Spleen (tissue), 7 donors: Measurements from ENCODE around the gene LOXL4.

Experiments
- POLR2A ChIP-seq, 3 donors: fragments of 450-650 bp; IDR thresholded peaks; one replicate each; pipeline ENCODE4 v1.5.1; 2017; ENCODE audit warnings: antibody characterized with exemption in 3 of 3, mild to moderate bottlenecking in 1 of 3
- POLR2AphosphoS5 ChIP-seq, 3 donors: sonication (generic); formaldehyde crosslinking; IDR thresholded peaks; one replicate each; pipeline ENCODE4 v1.5.1; 2017; ENCODE audit warnings: antibody characterized with exemption in 3 of 3
- TF ChIP-seq, protein P1 (sequence below), 11 experiments: fragments of 200-600 bp in 7 of 11; fragments of 450-650 bp in 4 of 11; sonication (generic) in 4 of 11; IDR thresholded peaks in 8 of 11; conservative IDR thresholded peaks in 3 of 11; 1 replicate in 7 of 11; 2 replicates in 4 of 11; pipeline versions ENCODE4 v1.4.0 to v1.8.0; 2016 to 2021; ENCODE audit warnings: antibody characterized with exemption in 11 of 11, inconsistent platforms in 4 of 11, mild to moderate bottlenecking in 1 of 11
- donor health status: DM: no; HTN: no; CAD: no; lungs with moderate emphysema.
- donor health status: DM: no; HTN: no; CAD: no.
- donor health status: DM: no; HTN: no; CAD: no.

DNA sequence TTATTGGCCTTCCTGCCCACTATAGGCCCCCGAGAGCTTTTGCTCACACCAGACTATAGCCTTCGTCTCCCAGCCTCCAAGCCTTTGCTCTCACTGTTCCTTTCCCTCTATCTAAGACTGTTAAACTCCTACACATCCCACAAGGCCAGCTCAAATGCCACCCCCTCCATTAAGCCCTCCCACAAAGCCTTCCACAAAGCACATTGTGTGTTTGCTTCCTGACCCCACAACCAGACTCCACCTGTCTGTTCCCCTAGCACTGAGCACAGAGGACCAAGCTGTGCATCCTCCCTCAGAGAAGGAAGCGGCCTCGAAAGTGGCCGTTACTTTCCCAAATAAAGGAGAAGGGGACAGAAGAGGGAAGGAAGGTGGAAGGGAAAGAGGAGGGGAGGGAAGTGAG, 1.3 kb downstream of the LOXL4 start:
- TF ChIP-seq POLR2A (IDR thresholded peaks at IDR 0.05) (no peak), POLR2AphosphoS5 (IDR thresholded peaks at IDR 0.05) (no peak)
- TF ChIP-seq, protein P1, sequence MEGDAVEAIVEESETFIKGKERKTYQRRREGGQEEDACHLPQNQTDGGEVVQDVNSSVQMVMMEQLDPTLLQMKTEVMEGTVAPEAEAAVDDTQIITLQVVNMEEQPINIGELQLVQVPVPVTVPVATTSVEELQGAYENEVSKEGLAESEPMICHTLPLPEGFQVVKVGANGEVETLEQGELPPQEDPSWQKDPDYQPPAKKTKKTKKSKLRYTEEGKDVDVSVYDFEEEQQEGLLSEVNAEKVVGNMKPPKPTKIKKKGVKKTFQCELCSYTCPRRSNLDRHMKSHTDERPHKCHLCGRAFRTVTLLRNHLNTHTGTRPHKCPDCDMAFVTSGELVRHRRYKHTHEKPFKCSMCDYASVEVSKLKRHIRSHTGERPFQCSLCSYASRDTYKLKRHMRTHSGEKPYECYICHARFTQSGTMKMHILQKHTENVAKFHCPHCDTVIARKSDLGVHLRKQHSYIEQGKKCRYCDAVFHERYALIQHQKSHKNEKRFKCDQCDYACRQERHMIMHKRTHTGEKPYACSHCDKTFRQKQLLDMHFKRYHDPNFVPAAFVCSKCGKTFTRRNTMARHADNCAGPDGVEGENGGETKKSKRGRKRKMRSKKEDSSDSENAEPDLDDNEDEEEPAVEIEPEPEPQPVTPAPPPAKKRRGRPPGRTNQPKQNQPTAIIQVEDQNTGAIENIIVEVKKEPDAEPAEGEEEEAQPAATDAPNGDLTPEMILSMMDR (IDR thresholded peaks at IDR 0.05 in 8 of 11, conservative IDR thresholded peaks at IDR 0.05 in 3 of 11), result no peak
